Esophagus squamous epithelium (tissue), 4 donors: ENCODE measurements around the gene NOP10.
"Not testable (repeated sequence)": the region's sequence is repeated elsewhere in the genome, so short reads cannot be mapped to it uniquely, and the experiment has no call there.

Experiments used
- CTCF ChIP-seq, 6 experiments: fragments of 450-650 bp in 4 of 6; fragments of 200-600 bp in 2 of 6; sonication (generic) in 2 of 6; IDR thresholded peaks; one replicate each; pipeline ENCODE4 v1.5.1; 2016 to 2019; ENCODE audit warnings: antibody characterized with exemption in 6 of 6, mild to moderate bottlenecking in 4 of 6, moderate library complexity in 4 of 6
- POLR2A ChIP-seq, 4 donors: fragments of 450-650 bp; IDR thresholded peaks; one replicate each; pipeline ENCODE4 v1.6.1; 2017; ENCODE audit warnings: antibody characterized with exemption in 4 of 4, mild to moderate bottlenecking in 4 of 4, moderate library complexity in 3 of 4

- TF ChIP-seq POLR2A, CTCF (IDR thresholded peaks at IDR 0.05): not testable (repeated sequence)
These were observed 661 bp downstream of the NOP10 start for GRCh38 chr15:34342213-34342736.
